Fibroblast of pulmonary artery (primary cell): ENCODE measurements around the gene PLCB2.

Experiments used
- DNase-seq: peaks from one replicate; pipeline ENCODE4 v3.0.0-alpha.2; 2010; ENCODE audit warnings: low read depth
- H3K4me3 ChIP-seq: replicated peaks from 2 replicates; pipeline ENCODE4 v1.5.1; 2011; ENCODE audit warnings: low read depth, mild to moderate bottlenecking, control low read depth, low read length, moderate library complexity
- TF ChIP-seq, protein P1 (sequence below): IDR thresholded peaks from 2 replicates; pipeline ENCODE4 v1.5.1; 2011; ENCODE audit warnings: mild to moderate bottlenecking, control low read depth, low read length, inconsistent platforms; ENCODE audit errors: missing control alignments

Gene PLCB2

DNA sequence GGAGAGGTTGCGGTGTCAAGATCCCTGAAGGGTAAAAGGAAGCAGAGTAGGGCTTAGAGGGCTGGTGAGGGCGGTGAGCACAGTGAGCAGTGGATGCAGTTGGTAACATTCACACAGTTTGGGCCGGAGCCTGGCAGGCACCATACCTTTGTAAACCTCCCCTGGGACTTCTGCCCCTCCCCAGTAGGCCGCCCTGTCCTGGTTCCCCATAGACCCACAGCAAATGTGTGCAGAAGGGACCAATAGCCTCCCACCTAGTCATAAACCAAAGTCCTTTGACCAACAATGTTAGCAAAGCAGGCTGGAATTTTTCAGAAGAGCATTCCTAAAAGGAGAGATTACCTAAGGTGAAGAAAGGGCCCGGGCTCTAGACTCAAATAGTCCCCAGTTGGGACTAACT is 41.4 kb upstream of the PLCB2 start:
- no peak for DNase-seq
- no peak overlapping the region for H3K4me3 ChIP-seq
- TF ChIP-seq, protein P1, sequence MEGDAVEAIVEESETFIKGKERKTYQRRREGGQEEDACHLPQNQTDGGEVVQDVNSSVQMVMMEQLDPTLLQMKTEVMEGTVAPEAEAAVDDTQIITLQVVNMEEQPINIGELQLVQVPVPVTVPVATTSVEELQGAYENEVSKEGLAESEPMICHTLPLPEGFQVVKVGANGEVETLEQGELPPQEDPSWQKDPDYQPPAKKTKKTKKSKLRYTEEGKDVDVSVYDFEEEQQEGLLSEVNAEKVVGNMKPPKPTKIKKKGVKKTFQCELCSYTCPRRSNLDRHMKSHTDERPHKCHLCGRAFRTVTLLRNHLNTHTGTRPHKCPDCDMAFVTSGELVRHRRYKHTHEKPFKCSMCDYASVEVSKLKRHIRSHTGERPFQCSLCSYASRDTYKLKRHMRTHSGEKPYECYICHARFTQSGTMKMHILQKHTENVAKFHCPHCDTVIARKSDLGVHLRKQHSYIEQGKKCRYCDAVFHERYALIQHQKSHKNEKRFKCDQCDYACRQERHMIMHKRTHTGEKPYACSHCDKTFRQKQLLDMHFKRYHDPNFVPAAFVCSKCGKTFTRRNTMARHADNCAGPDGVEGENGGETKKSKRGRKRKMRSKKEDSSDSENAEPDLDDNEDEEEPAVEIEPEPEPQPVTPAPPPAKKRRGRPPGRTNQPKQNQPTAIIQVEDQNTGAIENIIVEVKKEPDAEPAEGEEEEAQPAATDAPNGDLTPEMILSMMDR: no peak

DNA sequence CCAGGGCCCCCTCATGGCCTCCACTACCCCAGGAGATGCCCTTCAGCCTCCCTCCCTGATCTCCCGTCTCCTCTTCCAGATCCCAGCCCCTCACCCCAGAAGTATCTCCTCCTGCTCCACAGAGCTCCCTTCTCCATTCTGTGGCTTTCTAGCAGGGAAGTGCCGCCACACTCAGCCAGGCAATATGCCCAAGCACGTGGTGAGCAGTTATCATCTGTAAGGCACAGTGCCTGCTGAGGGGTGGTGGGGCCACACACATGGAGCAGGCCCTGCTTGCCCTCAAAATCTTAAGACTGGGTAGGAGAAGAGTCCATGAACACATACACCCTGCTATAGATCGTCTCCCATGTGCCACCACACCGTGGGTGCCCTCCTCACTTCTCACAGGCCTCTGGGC is 40.7 kb upstream of the PLCB2 start:
- TF ChIP-seq, protein P1: no peak
- H3K4me3 ChIP-seq: no peak overlapping the region
- DNase-seq: no peak

DNA sequence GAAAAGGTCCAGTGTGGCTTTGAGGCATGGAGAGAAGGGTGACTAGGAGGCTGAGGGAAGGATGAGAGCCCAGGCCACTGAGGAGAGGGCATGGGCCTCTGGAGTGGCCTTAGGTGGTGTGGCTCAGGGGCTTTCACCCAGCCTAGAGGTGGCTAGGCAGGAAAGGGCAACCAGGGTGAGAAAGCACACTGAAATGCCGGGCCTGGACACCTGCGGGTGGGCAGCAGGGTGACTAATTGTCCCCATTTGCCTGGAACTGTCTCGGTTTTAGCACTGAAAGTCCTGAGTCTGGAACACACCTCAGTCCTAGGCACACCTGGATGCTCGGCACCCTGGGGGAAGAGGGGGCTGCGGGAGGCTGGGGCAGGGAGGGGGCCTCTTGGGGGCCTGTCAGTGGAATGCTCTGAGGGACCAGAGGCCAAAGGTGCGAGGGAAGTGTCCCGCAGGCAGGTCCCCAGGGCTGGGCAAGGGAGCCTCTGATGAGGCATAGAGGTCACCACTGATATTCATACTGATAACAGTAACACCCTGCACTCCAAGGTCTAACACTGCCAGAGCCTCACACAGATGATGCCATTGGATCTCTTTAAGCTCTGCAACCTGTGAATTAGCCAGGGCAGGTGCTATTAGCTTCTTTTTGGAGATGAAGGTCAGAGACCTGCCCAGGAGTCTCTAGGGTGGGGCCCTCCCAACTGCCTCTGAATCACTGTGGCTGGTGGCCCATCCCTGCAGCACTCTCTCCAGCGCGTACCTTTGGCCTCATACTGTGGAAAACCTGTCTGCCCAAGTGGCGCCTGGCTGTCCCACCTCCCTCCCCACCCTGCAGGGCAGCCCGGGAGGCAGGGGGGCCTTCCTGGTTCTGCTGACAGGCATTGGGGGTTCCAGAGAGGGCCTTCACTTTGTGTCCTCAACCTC is 40.1 kb upstream of the PLCB2 start:
- DNase-seq: no peak
- H3K4me3 ChIP-seq: no peak overlapping the region
- TF ChIP-seq, protein P1: no peak

DNA sequence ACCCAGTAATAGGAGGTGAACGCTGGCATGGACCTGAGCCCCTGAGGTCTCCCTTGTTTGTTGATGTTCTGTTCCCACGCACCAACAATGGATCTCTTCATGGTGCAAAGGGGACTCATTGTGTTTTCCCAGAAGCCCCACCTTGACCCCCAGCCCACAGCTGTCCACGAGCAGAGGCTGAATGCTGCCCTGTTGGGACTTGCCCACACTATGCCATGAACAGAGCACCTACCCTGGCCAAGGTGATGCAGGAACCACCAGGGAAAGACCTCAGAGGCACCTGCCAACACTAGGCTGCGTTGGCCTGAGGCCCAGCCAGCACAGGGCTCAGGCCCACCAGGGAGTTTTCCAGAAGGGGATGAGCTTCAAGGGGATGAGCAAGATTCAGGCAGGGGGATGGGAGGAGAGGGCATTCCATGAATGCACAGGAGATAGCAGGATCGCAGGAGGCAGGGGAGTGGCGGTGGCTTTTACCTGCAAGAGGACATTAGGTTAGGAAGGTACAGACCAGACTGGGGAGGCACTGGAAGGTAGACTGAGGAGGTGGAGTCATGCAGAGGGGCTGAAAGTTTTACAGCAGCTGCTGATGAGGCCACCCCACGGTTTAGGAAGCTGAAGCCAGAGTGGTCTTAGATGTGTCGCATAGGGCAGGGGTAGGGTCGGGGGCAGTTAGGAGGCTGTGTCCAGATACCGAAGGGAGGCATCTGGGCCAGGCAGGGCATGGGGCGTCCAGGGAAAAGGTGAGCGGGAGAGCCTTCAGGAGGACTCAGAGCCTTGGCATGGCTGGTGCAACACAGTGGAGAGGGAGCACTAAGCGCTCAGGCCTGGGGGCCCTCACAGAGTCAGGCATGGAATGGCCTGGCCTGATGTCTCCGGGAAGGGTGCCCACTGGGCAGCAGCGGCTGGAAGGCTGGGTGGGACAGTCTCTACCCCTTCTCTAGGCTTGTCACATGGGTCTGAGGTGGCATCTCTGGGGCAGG is 39.1 kb upstream of the PLCB2 start:
- TF ChIP-seq, protein P1: no peak
- no peak for DNase-seq
- no peak overlapping the region for H3K4me3 ChIP-seq

DNA sequence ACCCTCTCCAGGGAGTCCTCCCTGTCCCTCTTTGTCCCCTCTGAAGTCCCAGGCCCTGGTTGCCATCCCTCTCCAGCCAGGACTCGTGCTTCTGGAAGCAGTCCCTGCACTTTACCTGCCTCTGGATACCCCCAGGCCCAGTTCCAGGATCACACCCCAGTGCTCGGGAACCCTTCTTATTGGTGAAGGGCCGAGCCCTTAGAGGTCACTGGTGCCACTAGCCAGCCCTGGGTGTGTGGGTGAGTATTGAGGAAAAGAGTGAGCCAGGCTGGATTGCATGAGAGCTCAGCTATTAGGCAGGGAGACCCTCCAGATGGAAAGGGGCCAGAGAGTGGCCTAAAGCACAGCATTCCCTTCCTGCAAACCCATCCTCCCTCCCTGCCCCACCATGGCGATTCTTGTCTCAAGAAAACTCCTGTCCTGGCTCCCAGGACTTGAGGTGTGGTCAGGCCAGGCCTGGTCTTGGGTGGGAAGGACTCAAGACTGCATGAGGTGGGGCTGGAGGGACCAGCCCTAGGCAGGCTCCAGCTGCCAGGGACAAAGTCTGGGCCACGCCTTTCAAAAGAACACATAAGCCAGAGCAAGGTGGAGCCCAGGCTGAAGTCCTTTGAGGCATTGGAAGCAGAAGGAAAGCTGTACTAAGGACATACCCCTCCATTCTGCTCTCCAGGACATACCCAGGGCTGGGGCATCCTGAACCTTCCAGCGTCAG is 38.3 kb upstream of the PLCB2 start:
- no peak overlapping the region for H3K4me3 ChIP-seq
- TF ChIP-seq, protein P1: no peak
- DNase-seq: no peak

DNA sequence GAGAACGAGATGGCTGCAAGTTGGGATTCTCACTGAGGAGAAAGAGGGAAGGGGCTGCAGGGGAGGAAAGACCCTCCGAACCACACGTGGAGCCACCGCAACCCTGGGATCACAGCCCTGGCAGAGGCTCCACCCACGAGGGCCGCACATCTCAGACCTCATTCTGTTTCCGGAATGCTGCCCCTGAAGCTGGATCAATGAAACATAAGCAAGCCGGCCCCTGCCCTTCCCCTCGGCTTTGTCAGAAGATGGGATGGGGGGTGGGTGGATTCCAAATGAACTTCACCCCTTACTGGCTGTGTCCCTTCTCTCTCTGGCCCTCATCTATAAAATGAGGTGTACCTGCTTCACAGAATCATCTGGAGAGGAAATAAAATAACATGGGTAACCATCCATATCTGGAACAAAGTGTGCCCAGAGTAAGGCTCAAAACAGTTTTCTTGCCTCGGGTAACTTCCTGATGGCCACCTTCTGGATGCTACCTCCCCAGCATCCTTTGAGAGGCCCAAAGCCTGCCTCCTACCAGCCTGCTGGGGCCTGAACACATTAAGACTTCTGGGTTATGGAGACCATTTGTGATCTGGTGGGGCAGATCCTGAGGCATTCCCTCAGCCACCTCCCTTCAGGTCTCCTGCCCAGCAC is 37.6 kb upstream of the PLCB2 start:
- DNase-seq: no peak
- H3K4me3 ChIP-seq: no peak overlapping the region
- TF ChIP-seq, protein P1: no peak
